Hair follicular keratinocyte (primary cell): ENCODE measurements around the gene CRHBP. TPM values are rescaled to one million over a fixed set of nuclear protein-coding genes. Genes with fewer than 3 reads are reported as not detected.

Source experiments
- total RNA-seq: library from RNA; depleted of rRNA; stranded (reverse); fragments of >200 nt; gene quantifications from 2 replicates; pipeline ENCODE4 v1.2.3, GENCODE V29; 2015

Gene CRHBP
- not detected in 2 replicates for total RNA-seq

GRCh38 chr5:76952795-76953536, at the start of gene CRHBP:
Gene CRHBP (plus strand): TSS chr5:76953045. CDS start chr5:76953135, 90 bp downstream.

Other genes starting within 250 kb of the CRHBP start
- 26.5 and 44.0 TPM in 2 replicates for gene F2R, start 236.9 kb upstream of the CRHBP start, total RNA-seq
- 47.1 and 69.0 TPM in 2 replicates for gene F2RL1, start 134.0 kb upstream of the CRHBP start, total RNA-seq
- not detected in 2 replicates for gene S100Z, start 103.0 kb upstream of the CRHBP start, total RNA-seq
- gene AGGF1, start 77.4 kb downstream of the CRHBP start, total RNA-seq: 13.0 and 19.2 TPM in 2 replicates
- gene ZBED3, start 134.2 kb downstream of the CRHBP start, total RNA-seq: 0.49 and 1.6 TPM in 2 replicates